Ascending aorta (tissue), 2 donors: ENCODE data around the gene ZG16. TPM values are rescaled to one million over a fixed set of nuclear protein-coding genes. Genes with fewer than 3 reads are reported as not detected.
"Not testable (repeated sequence)": the region's sequence is repeated elsewhere in the genome, so short reads cannot be mapped to it uniquely, and the experiment has no call there.

ENCODE experiments used
- DNase-seq, 2 donors: peaks; one replicate each; pipeline ENCODE4 v3.0.0-alpha.2; 2019; ENCODE audit warnings: low spot score in 2 of 2
- H3K27ac ChIP-seq, 2 donors: fragments of 200-600 bp; sonication (generic); one replicate each; pipeline ENCODE4 v1.5.1; 2016 to 2017; ENCODE audit warnings: mild to moderate bottlenecking in 1 of 2
- H3K27me3 ChIP-seq: fragments of 200-600 bp; sonication (generic); one replicate; pipeline ENCODE4 v1.5.1; 2017
- H3K36me3 ChIP-seq, 2 donors: fragments of 200-600 bp; sonication (generic); one replicate each; pipeline ENCODE4 v1.5.1; 2016
- H3K4me1 ChIP-seq, 2 donors: fragments of 200-600 bp; sonication (generic); one replicate each; pipeline ENCODE4 v1.5.1; 2016 to 2017; ENCODE audit warnings: mild to moderate bottlenecking in 1 of 2
- H3K4me3 ChIP-seq, 2 donors: fragments of 200-600 bp; sonication (generic); one replicate each; pipeline ENCODE4 v1.5.1; 2016 to 2017; ENCODE audit warnings: mild to moderate bottlenecking in 1 of 2
- H3K9me3 ChIP-seq, 2 donors: fragments of 200-600 bp; sonication (generic); one replicate each; pipeline ENCODE4 v1.5.1; 2016
- CTCF ChIP-seq, 3 experiments: fragments of 200-600 bp in 2 of 3; fragments of 450-650 bp in 1 of 3; sonication (generic) in 2 of 3; IDR thresholded peaks; one replicate each; pipeline ENCODE4 v1.5.1; 2016 to 2019; ENCODE audit warnings: antibody characterized with exemption in 3 of 3, mild to moderate bottlenecking in 1 of 3, moderate library complexity in 1 of 3
- intact Hi-C: fragments of 100-400 bp; cut with DNase I; formaldehyde crosslinking; loops from one replicate; pipeline ENCODE4 v1.15.1; 2023
- total RNA-seq: library from RNA; depleted of rRNA; stranded (reverse); fragments of >200 nt; gene quantifications from one replicate; pipeline ENCODE4 v1.1.0, GENCODE V29; 2016

ZG16 gene
- total RNA-seq, 1 donor from 2014 or later = 0.21 TPM

- no peak overlapping the region for H3K4me3 ChIP-seq
- no peak overlapping the region for H3K27ac ChIP-seq
- H3K36me3 ChIP-seq = no peaks in the 10 kb centered on the region
- DNase-seq = no peak
- no peaks in the 10 kb centered on the region for H3K27me3 ChIP-seq
- no peaks in the 10 kb centered on the region for H3K4me1 ChIP-seq
- H3K9me3 ChIP-seq = no peaks in the 10 kb centered on the region
- TF ChIP-seq CTCF (IDR thresholded peaks at IDR 0.05) = no peak
- intact Hi-C loops = no loop called here
Measured at GRCh38 chr16:29775742-29776408, 2.2 kb upstream of the ZG16 start.

GRCh38 chr16:29779474-29779873 lies 1.4 kb downstream of the ZG16 start:
- H3K4me1 ChIP-seq = no peaks in the 10 kb centered on the region
- H3K9me3 ChIP-seq = no peaks in the 10 kb centered on the region
- H3K27me3 ChIP-seq = no peaks in the 10 kb centered on the region
- intact Hi-C loops = no loop called here
- DNase-seq = no peak
- no peak overlapping the region for H3K4me3 ChIP-seq
- TF ChIP-seq CTCF (IDR thresholded peaks at IDR 0.05) = no peak
- H3K27ac ChIP-seq = no peak overlapping the region
- H3K36me3 ChIP-seq = no peaks in the 10 kb centered on the region

GRCh38 chr16:29783094-29783953 lies 5.3 kb downstream of the ZG16 start:
- H3K27ac ChIP-seq, H3K4me1 ChIP-seq, intact Hi-C loops, H3K36me3 ChIP-seq, H3K4me3 ChIP-seq, DNase-seq, H3K27me3 ChIP-seq, H3K9me3 ChIP-seq: not testable (repeated sequence)

GRCh38 chr16:29784157-29784556 lies 6.1 kb downstream of the ZG16 start:
- Histone ChIP-seq H3K4me3 (no peak overlapping the region), H3K27me3 (no peaks in the 10 kb centered on the region), H3K9me3 (no peaks in the 10 kb centered on the region), H3K36me3 (no peaks in the 10 kb centered on the region), H3K27ac (no peak overlapping the region), H3K4me1 (peaks cover 0 to 8% of the 10 kb centered on the region in 2 donors)
- no peak for DNase-seq
- intact Hi-C loops = no loop called here
- TF ChIP-seq CTCF (IDR thresholded peaks at IDR 0.05) = no peak

GRCh38 chr16:29784901-29785500 lies 6.9 kb downstream of the ZG16 start:
- H3K36me3 ChIP-seq = no peaks in the 10 kb centered on the region
- TF ChIP-seq CTCF (IDR thresholded peaks at IDR 0.05) = peak; percentile 65 to 93 (median 91)
- H3K27ac ChIP-seq = no peak overlapping the region
- peak in 1 of 2 donors; percentile 77 for DNase-seq
- H3K4me3 ChIP-seq = peak overlapping the region; percentile 33 to 47
- H3K9me3 ChIP-seq = no peaks in the 10 kb centered on the region
- H3K27me3 ChIP-seq = no peaks in the 10 kb centered on the region
- intact Hi-C loops = no loop called here
- peaks cover 0 to 12% of the 10 kb centered on the region in 2 donors for H3K4me1 ChIP-seq

GRCh38 chr16:29787155-29787554 lies 9.1 kb downstream of the ZG16 start:
- H3K4me1 ChIP-seq = peaks cover 0 to 21% of the 10 kb centered on the region in 2 donors
- intact Hi-C loops, DNase-seq, H3K9me3 ChIP-seq, H3K27me3 ChIP-seq, H3K27ac ChIP-seq, H3K36me3 ChIP-seq, H3K4me3 ChIP-seq: not testable (repeated sequence)
